ENCODE results near the gene TTLL7.

- TF ChIP-seq CTCF (IDR thresholded peaks at IDR 0.05) (no peak), USF2 (CRISPR knock-in tag; IDR thresholded peaks at IDR 0.05) (no peak), E2F1 (CRISPR knock-in tag; IDR thresholded peaks at IDR 0.05) (no peak), NFYB (CRISPR knock-in tag; conservative IDR thresholded peaks at IDR 0.05; ENCODE audit: low read depth) (no peak), AFF4 (CRISPR knock-in tag; IDR thresholded peaks at IDR 0.05; ENCODE audit: borderline replicate concordance) (no peak), ZNF396 (CRISPR knock-in tag; IDR thresholded peaks at IDR 0.05; ENCODE audit: borderline replicate concordance) (no peak), ESRRA (CRISPR knock-in tag; IDR thresholded peaks at IDR 0.05; ENCODE audit: borderline replicate concordance) (no peak), STAT6 (CRISPR knock-in tag; conservative IDR thresholded peaks at IDR 0.05; ENCODE audit: low read depth) (no peak), HMGA2 (CRISPR knock-in tag; IDR thresholded peaks at IDR 0.05) (no peak), ZNF317 (CRISPR knock-in tag; IDR thresholded peaks at IDR 0.05; ENCODE audit: borderline replicate concordance, low read depth) (no peak), MAX (CRISPR knock-in tag; IDR thresholded peaks at IDR 0.05) (no peak), ZNF512 (CRISPR knock-in tag; IDR thresholded peaks at IDR 0.05; ENCODE audit: borderline replicate concordance) (no peak), ATF3 (CRISPR knock-in tag; conservative IDR thresholded peaks at IDR 0.05) (no peak)
Measured at GRCh38 chr1:83819436-83819835, 179.5 kb downstream of the TTLL7 start.

All from WTC11 (cell line).